ENCODE results near the gene PCSK5.

PCSK5 gene

DNA sequence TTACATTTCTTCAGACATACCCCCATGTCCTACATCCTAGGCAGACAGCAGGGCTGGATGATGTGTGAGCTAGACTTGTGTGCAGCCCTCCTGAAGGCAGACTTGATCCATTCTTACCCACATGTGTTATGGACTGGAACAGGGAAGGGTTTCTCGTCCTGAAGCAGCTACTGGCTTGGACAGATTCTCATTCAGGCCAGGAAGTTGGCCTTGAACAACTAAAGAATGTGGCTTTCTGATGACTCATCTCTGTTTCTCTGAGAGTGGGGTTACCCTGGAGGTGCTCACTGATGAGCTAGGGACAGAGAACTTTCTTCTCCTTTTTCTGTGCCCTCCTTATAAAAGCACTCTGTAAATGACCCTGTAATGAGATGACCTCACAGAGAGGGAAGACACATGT, 246.5 kb downstream of the PCSK5 start:
- in situ Hi-C loops (cut with HindIII; ENCODE audit: low pct_ligation_motif_present, low sequenced_read_pairs) = no loop called here
- Histone ChIP-seq H3K4me3 (ENCODE audit: low read depth, low read length) (no peak overlapping the region), H3K27ac (no peak overlapping the region), H3K36me3 (replicated peaks) (no peaks in the 10 kb centered on the region), H3K27me3 (replicated peaks) (no peaks in the 10 kb centered on the region)
- peak; percentile 65 for DNase-seq
- TF ChIP-seq, protein P1, sequence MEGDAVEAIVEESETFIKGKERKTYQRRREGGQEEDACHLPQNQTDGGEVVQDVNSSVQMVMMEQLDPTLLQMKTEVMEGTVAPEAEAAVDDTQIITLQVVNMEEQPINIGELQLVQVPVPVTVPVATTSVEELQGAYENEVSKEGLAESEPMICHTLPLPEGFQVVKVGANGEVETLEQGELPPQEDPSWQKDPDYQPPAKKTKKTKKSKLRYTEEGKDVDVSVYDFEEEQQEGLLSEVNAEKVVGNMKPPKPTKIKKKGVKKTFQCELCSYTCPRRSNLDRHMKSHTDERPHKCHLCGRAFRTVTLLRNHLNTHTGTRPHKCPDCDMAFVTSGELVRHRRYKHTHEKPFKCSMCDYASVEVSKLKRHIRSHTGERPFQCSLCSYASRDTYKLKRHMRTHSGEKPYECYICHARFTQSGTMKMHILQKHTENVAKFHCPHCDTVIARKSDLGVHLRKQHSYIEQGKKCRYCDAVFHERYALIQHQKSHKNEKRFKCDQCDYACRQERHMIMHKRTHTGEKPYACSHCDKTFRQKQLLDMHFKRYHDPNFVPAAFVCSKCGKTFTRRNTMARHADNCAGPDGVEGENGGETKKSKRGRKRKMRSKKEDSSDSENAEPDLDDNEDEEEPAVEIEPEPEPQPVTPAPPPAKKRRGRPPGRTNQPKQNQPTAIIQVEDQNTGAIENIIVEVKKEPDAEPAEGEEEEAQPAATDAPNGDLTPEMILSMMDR (IDR thresholded peaks at IDR 0.05; ENCODE audit: low read depth, low read length, missing control alignments) = no peak

DNA sequence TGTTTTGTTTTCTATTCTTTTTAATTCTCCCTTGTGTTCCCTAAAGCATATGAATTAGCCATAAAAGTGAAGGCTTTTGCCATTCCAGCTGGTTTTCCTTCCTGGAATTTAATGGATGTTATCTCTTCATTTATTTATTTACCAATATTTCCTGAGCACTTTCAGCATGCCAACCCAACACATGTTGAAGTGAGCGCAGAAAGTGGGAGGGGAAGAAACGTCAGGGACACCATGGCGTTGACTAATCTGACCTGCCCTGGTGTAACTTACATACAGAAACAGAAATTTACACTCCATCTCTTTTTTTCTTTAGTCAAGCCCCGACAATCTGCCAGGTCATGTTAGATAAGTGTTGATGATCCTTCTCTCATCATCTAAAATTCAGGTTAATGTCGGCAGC, 247.5 kb downstream of the PCSK5 start:
- TF ChIP-seq, protein P1 (IDR thresholded peaks at IDR 0.05; ENCODE audit: low read depth, low read length, missing control alignments) = no peak
- H3K27me3 ChIP-seq (replicated peaks) = no peaks in the 10 kb centered on the region
- H3K4me3 ChIP-seq (ENCODE audit: low read depth, low read length) = no peak overlapping the region
- no peak overlapping the region for H3K27ac ChIP-seq
- H3K36me3 ChIP-seq (replicated peaks) = no peaks in the 10 kb centered on the region
- in situ Hi-C loops (cut with HindIII; ENCODE audit: low pct_ligation_motif_present, low sequenced_read_pairs) = no loop called here
- DNase-seq = no peak

DNA sequence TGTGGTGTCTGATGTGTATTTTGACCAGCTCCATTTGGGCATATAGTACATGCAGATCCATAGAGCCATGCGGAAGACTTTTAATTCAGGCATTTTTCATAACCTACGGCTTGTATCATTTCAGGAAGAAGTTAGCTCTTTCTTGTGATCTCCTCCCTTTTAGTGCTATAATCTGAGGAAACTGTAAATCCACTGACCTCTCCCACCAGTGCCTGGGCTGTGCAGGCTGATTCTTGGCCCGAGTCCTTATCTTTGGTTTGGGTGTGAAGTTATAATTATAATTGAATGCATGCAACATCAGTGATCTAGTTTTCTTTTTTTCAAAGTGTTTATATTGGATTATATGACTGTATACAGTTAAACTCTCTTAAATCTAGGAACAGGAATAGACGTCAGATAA, 247.9 kb downstream of the PCSK5 start:
- H3K27me3 ChIP-seq (replicated peaks) = no peaks in the 10 kb centered on the region
- DNase-seq = no peak
- TF ChIP-seq, protein P1 (IDR thresholded peaks at IDR 0.05; ENCODE audit: low read depth, low read length, missing control alignments) = no peak
- H3K27ac ChIP-seq = no peak overlapping the region
- in situ Hi-C loops (cut with HindIII; ENCODE audit: low pct_ligation_motif_present, low sequenced_read_pairs) = no loop called here
- no peak overlapping the region for H3K4me3 ChIP-seq (ENCODE audit: low read depth, low read length)
- H3K36me3 ChIP-seq (replicated peaks) = no peaks in the 10 kb centered on the region

DNA sequence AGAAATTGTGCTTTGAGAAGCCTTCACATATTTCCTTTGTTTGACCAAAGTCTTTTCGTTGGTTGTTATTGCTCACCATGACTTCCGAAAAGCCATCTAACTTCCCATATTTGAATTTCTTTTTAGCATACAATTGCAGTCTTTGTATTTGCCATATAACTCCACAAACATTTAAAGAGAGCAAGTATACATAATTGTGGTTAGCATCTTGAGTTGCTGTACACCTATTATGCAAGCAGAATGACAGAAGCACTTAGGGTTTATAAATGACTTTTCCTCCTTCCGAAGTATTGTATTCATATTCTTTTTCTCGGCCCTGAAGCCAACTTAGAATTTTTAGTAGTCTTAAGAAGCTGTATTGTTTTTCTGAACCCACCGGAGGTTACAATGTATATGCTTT, 253.4 kb downstream of the PCSK5 start:
- in situ Hi-C loops (cut with HindIII; ENCODE audit: low pct_ligation_motif_present, low sequenced_read_pairs) = no loop called here
- DNase-seq = no peak
- H3K27ac ChIP-seq = no peak overlapping the region
- H3K27me3 ChIP-seq (replicated peaks) = no peaks in the 10 kb centered on the region
- TF ChIP-seq, protein P1 (IDR thresholded peaks at IDR 0.05; ENCODE audit: low read depth, low read length, missing control alignments) = no peak
- H3K4me3 ChIP-seq (ENCODE audit: low read depth, low read length) = no peak overlapping the region
- no peaks in the 10 kb centered on the region for H3K36me3 ChIP-seq (replicated peaks)

DNA sequence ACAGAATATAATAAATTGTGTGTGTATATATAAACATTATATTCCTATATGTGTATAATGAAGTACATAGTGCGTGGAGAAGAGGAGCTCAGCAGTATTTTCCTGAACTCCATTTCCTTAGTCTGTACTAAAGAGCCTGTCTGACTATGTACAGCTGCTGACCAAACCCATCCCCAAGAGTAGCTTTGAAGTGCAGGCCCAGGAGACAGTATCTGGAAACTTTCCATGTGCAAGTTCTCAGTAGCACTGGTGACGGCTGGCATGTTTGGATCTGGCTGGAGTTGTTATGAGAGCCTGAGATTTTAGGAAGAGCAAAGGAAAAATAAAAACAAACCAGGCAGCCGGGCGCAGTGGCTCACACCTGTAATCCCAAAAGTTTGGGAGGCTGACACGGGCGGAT, 259.5 kb downstream of the PCSK5 start:
- TF ChIP-seq, protein P1 (IDR thresholded peaks at IDR 0.05; ENCODE audit: low read depth, low read length, missing control alignments) = no peak
- Histone ChIP-seq H3K27ac (no peak overlapping the region), H3K27me3 (replicated peaks) (no peaks in the 10 kb centered on the region), H3K36me3 (replicated peaks) (no peaks in the 10 kb centered on the region), H3K4me3 (ENCODE audit: low read depth, low read length) (no peak overlapping the region)
- in situ Hi-C loops (cut with HindIII; ENCODE audit: low pct_ligation_motif_present, low sequenced_read_pairs) = no loop called here
- no peak for DNase-seq

DNA sequence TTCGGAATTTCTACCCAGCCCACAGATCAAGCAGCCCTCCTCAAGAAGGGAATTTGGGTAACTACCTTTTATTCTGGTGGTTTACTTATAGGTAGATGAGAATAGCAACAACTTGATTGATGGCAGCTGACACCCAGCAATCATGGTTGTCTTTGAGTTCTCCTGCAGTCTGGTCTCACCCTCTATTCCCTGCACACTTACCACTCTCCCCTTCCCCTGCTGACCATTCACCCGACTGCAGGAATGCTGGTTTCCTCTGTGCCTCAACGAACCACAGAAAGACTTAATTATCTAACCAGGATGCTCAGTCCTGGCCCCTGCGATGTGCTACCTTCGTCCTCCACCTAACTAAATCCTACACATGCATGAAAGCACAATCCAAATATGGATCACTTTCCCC, 260.8 kb downstream of the PCSK5 start:
- TF ChIP-seq, protein P1 (IDR thresholded peaks at IDR 0.05; ENCODE audit: low read depth, low read length, missing control alignments) = no peak
- H3K36me3 ChIP-seq (replicated peaks) = no peaks in the 10 kb centered on the region
- no peaks in the 10 kb centered on the region for H3K27me3 ChIP-seq (replicated peaks)
- no peak overlapping the region for H3K27ac ChIP-seq
- DNase-seq = no peak
- in situ Hi-C loops (cut with HindIII; ENCODE audit: low pct_ligation_motif_present, low sequenced_read_pairs) = no loop called here
- no peak overlapping the region for H3K4me3 ChIP-seq (ENCODE audit: low read depth, low read length)
